KMS-11 (cell line): ENCODE data around the gene ZFAND2A.

Experiments
- H2AFZ ChIP-seq: fragments of 200-600 bp; sonication (generic); 2 replicates; pipeline ENCODE4 v1.6.1; 2016; ENCODE audit warnings: antibody characterized with exemption, mixed run types, low read depth
- H3K27ac ChIP-seq: fragments of 200-600 bp; sonication (generic); 2 replicates; pipeline ENCODE4 v1.6.1; 2016; ENCODE audit warnings: mild to moderate bottlenecking, mixed run types
- H3K27me3 ChIP-seq: fragments of 200-600 bp; sonication (generic); 2 replicates; pipeline ENCODE4 v1.6.1; 2017; ENCODE audit warnings: mild to moderate bottlenecking, low read depth, mixed run types, moderate library complexity; ENCODE audit not compliant: insufficient read depth
- H3K36me3 ChIP-seq: fragments of 200-600 bp; sonication (generic); 2 replicates; pipeline ENCODE4 v1.6.1; 2017; ENCODE audit warnings: mild to moderate bottlenecking, mixed run types; ENCODE audit not compliant: insufficient read depth
- H3K4me1 ChIP-seq: fragments of 200-600 bp; sonication (generic); 2 replicates; pipeline ENCODE4 v1.6.1; 2016; ENCODE audit warnings: mild to moderate bottlenecking, low read depth, mixed run types; ENCODE audit not compliant: poor library complexity, severe bottlenecking
- H3K4me2 ChIP-seq: fragments of 200-600 bp; sonication (generic); 2 replicates; pipeline ENCODE4 v1.7.0; 2016; ENCODE audit warnings: mild to moderate bottlenecking, mixed run types
- H3K4me3 ChIP-seq: fragments of 200-600 bp; sonication (generic); IDR thresholded peaks from 2 replicates; pipeline ENCODE4 v1.6.1; 2017; ENCODE audit warnings: low read depth, low read length, mixed read lengths; ENCODE audit not compliant: insufficient read depth
- H3K79me2 ChIP-seq: fragments of 200-600 bp; sonication (generic); 2 replicates; pipeline ENCODE4 v1.6.1; 2016; ENCODE audit warnings: low read depth, mixed run types; ENCODE audit not compliant: insufficient read depth
- H3K9ac ChIP-seq: fragments of 200-600 bp; sonication (generic); 2 replicates; pipeline ENCODE4 v1.6.1; 2016; ENCODE audit warnings: mild to moderate bottlenecking, mixed run types
- H4K20me1 ChIP-seq: fragments of 200-600 bp; sonication (generic); 2 replicates; pipeline ENCODE4 v1.6.1; 2016; ENCODE audit warnings: mild to moderate bottlenecking, mixed run types; ENCODE audit not compliant: insufficient read depth
- TF ChIP-seq, protein P1 (sequence below): fragments of 200-600 bp; sonication (generic); conservative IDR thresholded peaks from 2 replicates; pipeline ENCODE4 v1.6.1; 2017; ENCODE audit warnings: low read depth, mild to moderate bottlenecking, antibody characterized with exemption, low read length, moderate library complexity, mixed read lengths

ZFAND2A gene

DNA sequence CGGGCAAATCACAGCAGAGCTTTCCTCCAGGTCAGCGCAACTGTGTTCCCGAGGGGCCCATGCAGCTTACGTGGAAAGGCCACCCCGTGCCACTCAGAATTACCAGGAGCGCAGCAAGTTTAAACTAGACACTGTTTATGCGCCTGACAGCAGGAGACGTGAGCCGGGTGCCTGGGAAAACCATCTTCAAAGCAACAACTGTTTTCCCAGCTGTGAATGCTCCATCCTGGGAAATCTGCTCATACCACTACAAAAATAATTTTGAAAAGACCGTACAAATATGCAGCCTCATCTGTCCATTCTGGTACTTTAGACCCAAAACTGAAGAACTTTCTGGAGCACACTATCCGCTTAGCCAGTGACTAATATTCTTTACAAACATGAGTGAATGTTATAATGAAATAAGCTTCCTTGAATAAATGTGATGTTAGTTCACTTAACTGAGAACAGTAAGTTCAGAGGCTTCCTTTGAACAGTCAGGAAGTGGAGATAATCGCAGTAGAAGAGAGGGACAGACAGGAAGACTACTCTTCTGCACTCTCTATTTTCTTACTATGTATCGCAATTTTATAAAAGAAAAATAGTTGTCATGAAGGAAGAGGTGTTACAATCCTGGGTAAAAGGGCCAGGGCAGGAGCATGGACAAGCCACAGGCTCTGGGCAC, 55.3 kb downstream of the ZFAND2A start:
- H2AFZ ChIP-seq: no peak overlapping the region
- H3K27me3 ChIP-seq: no peaks in the 10 kb centered on the region
- H3K27ac ChIP-seq: no peak overlapping the region
- TF ChIP-seq, protein P1, sequence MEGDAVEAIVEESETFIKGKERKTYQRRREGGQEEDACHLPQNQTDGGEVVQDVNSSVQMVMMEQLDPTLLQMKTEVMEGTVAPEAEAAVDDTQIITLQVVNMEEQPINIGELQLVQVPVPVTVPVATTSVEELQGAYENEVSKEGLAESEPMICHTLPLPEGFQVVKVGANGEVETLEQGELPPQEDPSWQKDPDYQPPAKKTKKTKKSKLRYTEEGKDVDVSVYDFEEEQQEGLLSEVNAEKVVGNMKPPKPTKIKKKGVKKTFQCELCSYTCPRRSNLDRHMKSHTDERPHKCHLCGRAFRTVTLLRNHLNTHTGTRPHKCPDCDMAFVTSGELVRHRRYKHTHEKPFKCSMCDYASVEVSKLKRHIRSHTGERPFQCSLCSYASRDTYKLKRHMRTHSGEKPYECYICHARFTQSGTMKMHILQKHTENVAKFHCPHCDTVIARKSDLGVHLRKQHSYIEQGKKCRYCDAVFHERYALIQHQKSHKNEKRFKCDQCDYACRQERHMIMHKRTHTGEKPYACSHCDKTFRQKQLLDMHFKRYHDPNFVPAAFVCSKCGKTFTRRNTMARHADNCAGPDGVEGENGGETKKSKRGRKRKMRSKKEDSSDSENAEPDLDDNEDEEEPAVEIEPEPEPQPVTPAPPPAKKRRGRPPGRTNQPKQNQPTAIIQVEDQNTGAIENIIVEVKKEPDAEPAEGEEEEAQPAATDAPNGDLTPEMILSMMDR: no peak
- no peak overlapping the region for H3K9ac ChIP-seq
- no peaks in the 10 kb centered on the region for H3K79me2 ChIP-seq
- no peaks in the 10 kb centered on the region for H3K36me3 ChIP-seq
- H4K20me1 ChIP-seq: no peaks in the 10 kb centered on the region
- no peaks in the 10 kb centered on the region for H3K4me1 ChIP-seq
- no peak overlapping the region for H3K4me2 ChIP-seq
- H3K4me3 ChIP-seq: no peak overlapping the region

DNA sequence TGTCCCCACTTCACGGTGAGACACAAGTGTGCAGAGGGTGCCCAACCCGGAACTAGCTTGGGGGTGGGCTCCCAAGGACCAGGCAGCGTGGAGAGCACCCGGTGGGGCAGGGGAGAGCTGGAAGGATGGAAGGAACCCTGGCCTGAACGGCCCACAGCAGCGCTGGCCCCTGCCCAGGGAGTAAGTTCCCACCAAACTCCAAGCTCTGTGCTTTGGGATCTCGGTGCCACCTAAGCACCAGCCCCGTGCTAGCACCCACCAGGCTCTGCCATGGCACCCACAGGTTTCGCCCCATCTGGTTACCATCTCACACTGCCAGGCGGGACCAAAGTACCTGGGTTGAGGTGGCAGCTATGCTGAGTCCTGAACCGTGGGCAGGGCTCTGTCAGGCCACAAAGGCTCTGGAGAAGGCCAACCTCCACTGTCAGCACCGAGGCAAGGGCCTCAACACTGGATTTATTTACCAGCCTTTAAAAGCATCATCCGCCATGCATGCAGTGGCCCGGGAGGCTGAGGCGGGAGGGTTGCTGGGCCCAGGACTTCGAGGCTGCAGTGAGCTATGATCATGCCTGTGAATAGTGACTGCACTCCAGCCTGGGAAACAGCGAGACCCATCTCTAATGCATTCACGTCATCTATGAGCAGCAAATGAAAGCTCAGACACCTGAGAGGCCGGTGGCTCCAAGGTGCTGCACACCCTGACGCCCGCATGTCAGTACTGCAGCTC, 56.0 kb downstream of the ZFAND2A start:
- Histone ChIP-seq H3K4me1 (no peaks in the 10 kb centered on the region), H3K9ac (no peak overlapping the region), H2AFZ (no peak overlapping the region), H3K36me3 (no peaks in the 10 kb centered on the region), H4K20me1 (no peaks in the 10 kb centered on the region), H3K79me2 (no peaks in the 10 kb centered on the region), H3K4me3 (no peak overlapping the region), H3K27ac (no peak overlapping the region), H3K4me2 (no peak overlapping the region), H3K27me3 (no peaks in the 10 kb centered on the region)
- TF ChIP-seq, protein P1: no peak

DNA sequence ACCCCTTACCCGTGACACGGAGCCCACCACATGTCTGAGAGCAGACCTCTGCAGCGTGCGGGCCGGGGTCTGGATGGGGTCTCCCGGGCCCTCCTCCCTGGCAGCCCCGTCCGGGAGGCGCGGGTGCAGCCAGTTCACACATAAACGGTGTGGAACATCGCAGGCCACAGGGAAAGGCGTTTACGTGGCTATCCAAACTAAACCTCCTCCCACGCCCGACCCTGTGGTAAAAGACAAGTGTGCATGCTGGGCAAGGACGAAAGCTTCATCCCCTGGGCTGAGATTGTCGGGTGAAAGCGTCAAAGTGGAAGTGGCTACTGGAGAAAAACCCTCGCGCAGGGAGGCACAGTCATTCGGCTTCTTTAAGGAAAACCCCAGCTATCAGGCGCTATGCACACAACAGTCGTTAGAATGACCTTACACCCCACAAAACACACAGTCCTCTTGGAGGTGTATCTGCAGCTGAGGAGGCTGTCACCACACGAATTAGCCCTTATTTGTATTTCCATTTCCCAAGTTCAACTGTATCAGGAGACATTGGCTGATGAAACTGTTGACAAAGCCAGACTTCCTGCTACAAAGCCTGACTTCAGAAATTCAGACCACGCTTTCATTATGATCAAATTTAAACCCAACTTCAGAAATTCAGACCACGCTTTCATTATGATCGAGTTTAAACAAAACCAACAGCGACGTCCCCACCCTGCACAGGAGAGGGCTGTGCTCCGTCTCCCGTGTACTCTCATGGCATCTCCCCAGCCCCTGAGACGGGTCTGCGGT, 56.8 kb downstream of the ZFAND2A start:
- TF ChIP-seq, protein P1: no peak
- Histone ChIP-seq H3K36me3 (no peaks in the 10 kb centered on the region), H3K4me2 (no peak overlapping the region), H3K27ac (no peak overlapping the region), H3K79me2 (no peaks in the 10 kb centered on the region), H2AFZ (no peak overlapping the region), H4K20me1 (no peaks in the 10 kb centered on the region), H3K4me1 (no peaks in the 10 kb centered on the region), H3K9ac (no peak overlapping the region), H3K4me3 (no peak overlapping the region), H3K27me3 (no peaks in the 10 kb centered on the region)
